ENCODE measurements around the gene UBXN11.

GRCh38 chr1:26352338-26352679, 45.9 kb upstream of the UBXN11 start:
- TF ChIP-seq CTCF (IDR thresholded peaks at IDR 0.05) = no peak
- TF ChIP-seq EZH2 (IDR thresholded peaks at IDR 0.05; ENCODE audit: borderline replicate concordance, insufficient read depth, low read depth, low read length, poor library complexity, severe bottlenecking) = no peak
